H1 (cell line): ENCODE data around the gene STEAP4. TPM values are rescaled to one million over a fixed set of nuclear protein-coding genes. Genes with fewer than 3 reads are reported as not detected.

Experiments used
- CTCF ChIA-PET: fragments of 300-600 bp; sonication (Branson Sonifier 250); formaldehyde crosslinking; loops from one replicate; lab custom pipeline; 2021; ENCODE audit not compliant: partially characterized antibody; lab: Charles Lee
- POLR2A ChIA-PET: fragments of 300-600 bp; sonication (Branson Sonifier 250); formaldehyde crosslinking; loops from one replicate; lab custom pipeline; 2021; ENCODE audit warnings: inconsistent platforms; ENCODE audit not compliant: partially characterized antibody; lab: Charles Lee
- DNase-seq, 2 experiments: peaks; one replicate each; pipeline versions ENCODE4 v3.0.0 to v3.0.0-alpha.2; 2010 to 2022; ENCODE audit warnings: low spot score in 2 of 2, low read depth in 1 of 2, mixed read lengths in 1 of 2
- FAIRE-seq: peaks from 2 replicates; lab custom pipeline; 2011; peaks lifted over from hg19 to GRCh38; lab: Jason Lieb, UNC
- H2AFZ ChIP-seq: 2 replicates; pipeline ENCODE4 v1.8.1; 2012; ENCODE audit warnings: low read length, inconsistent platforms
- H2AK5ac ChIP-seq: 2 replicates; pipeline ENCODE4 v1.6.1; 2013; ENCODE audit warnings: low read depth, low read length
- H2BK120ac ChIP-seq: replicated peaks from 2 replicates; pipeline ENCODE3; 2013; ENCODE audit warnings: low read depth, low read length, inconsistent platforms
- H2BK12ac ChIP-seq: 2 replicates; pipeline ENCODE4 v1.6.1; 2013; ENCODE audit warnings: low read depth, low read length
- H2BK15ac ChIP-seq: 2 replicates; pipeline ENCODE4 v1.6.1; 2013; ENCODE audit warnings: low read length
- H2BK20ac ChIP-seq: 2 replicates; pipeline ENCODE4 v1.6.1; 2013; ENCODE audit warnings: low read length
- H2BK5ac ChIP-seq: 2 replicates; pipeline ENCODE4 v1.6.1; 2013; ENCODE audit warnings: low read depth, low read length
- H3K14ac ChIP-seq: 2 replicates; pipeline ENCODE4 v1.6.1; 2013; ENCODE audit warnings: inconsistent platforms; ENCODE audit not compliant: insufficient read length
- H3K18ac ChIP-seq: 2 replicates; pipeline ENCODE4 v1.6.1; 2013; ENCODE audit warnings: low read length; ENCODE audit errors: extremely low read depth
- H3K23ac ChIP-seq: 2 replicates; pipeline ENCODE4 v1.6.1; 2013; ENCODE audit warnings: inconsistent platforms; ENCODE audit not compliant: insufficient read length
- H3K23me2 ChIP-seq: 2 replicates; pipeline ENCODE4 v1.6.1; 2013; ENCODE audit warnings: low read depth, low read length
- H3K27ac ChIP-seq: 2 replicates; pipeline ENCODE4 v1.6.1; 2011; ENCODE audit warnings: low read depth, low read length, inconsistent platforms
- H3K27me3 ChIP-seq, 4 experiments: replicated peaks in 1 of 4; 1 replicate in 1 of 4; 2 replicates in 3 of 4; pipeline versions ENCODE4 v1.6.1 to v1.8.1; 2011 to 2013; ENCODE audit warnings: low read length in 3 of 4, mild to moderate bottlenecking in 3 of 4, inconsistent platforms in 2 of 4, mixed read lengths in 2 of 4, moderate library complexity in 1 of 4; ENCODE audit not compliant: control insufficient read depth in 3 of 4, insufficient read depth in 3 of 4; ENCODE audit errors: extremely low read depth in 1 of 4
- H3K36me3 ChIP-seq, 4 experiments: 2 replicates each; pipeline versions ENCODE4 v1.6.1 to v1.8.1; 2011 to 2013; ENCODE audit warnings: mild to moderate bottlenecking in 4 of 4, low read length in 3 of 4, moderate library complexity in 2 of 4, control low read depth in 1 of 4, inconsistent platforms in 1 of 4; ENCODE audit not compliant: insufficient read depth in 4 of 4, control insufficient read depth in 2 of 4
- H3K4ac ChIP-seq: replicated peaks from 2 replicates; pipeline ENCODE3; 2013; ENCODE audit warnings: low read length, low read depth, mixed read lengths, inconsistent platforms; ENCODE audit not compliant: insufficient read length
- H3K4me1 ChIP-seq, 4 experiments: replicated peaks in 1 of 4; 1 replicate in 1 of 4; 2 replicates in 3 of 4; pipeline versions ENCODE4 v1.6.1 to v1.8.1; 2011 to 2013; ENCODE audit warnings: low read length in 3 of 4, inconsistent platforms in 2 of 4, mixed read lengths in 1 of 4; ENCODE audit not compliant: insufficient read depth in 4 of 4, control insufficient read depth in 3 of 4
- H3K4me2 ChIP-seq, 2 experiments: 2 replicates each; pipeline versions ENCODE4 v1.6.1 to v1.8.1; 2011 to 2013; ENCODE audit warnings: low read depth in 2 of 2, low read length in 2 of 2, control low read depth in 1 of 2, inconsistent platforms in 1 of 2, mild to moderate bottlenecking in 1 of 2; ENCODE audit not compliant: insufficient read depth in 1 of 2
- H3K4me3 ChIP-seq, 4 experiments: fragments of 200-600, 300-600 bp in 1 of 4; sonication (generic), shearing (Covaris generic), sonication (Bioruptor Twin) in 1 of 4; 2 replicates each; pipeline versions ENCODE4 v1.5.1 to v1.8.1; 2011 to 2016; ENCODE audit warnings: low read length in 4 of 4, low read depth in 3 of 4, control low read depth in 2 of 4, inconsistent platforms in 2 of 4, mild to moderate bottlenecking in 2 of 4, mixed read lengths in 1 of 4, moderate library complexity in 1 of 4; ENCODE audit not compliant: insufficient read depth in 2 of 4; ENCODE audit errors: extremely low read depth in 1 of 4
- H3K56ac ChIP-seq: replicated peaks from 2 replicates; pipeline ENCODE3; 2013; ENCODE audit warnings: low read depth, mild to moderate bottlenecking, mixed read lengths, low read length, inconsistent platforms; ENCODE audit not compliant: insufficient read length
- H3K79me1 ChIP-seq: 2 replicates; pipeline ENCODE4 v1.6.1; 2013; ENCODE audit warnings: low read depth, low read length, control low read depth
- H3K79me2 ChIP-seq, 2 experiments: 2 replicates each; pipeline versions ENCODE4 v1.6.1 to v1.8.1; 2012 to 2013; ENCODE audit warnings: low read length in 2 of 2, mild to moderate bottlenecking in 2 of 2, inconsistent platforms in 1 of 2; ENCODE audit not compliant: insufficient read depth in 2 of 2, control insufficient read depth in 1 of 2
- H3K9ac ChIP-seq, 4 experiments: replicated peaks in 1 of 4; 1 replicate in 1 of 4; 2 replicates in 3 of 4; pipeline versions ENCODE4 v1.6.1 to v1.8.1; 2011 to 2013; ENCODE audit warnings: low read depth in 3 of 4, low read length in 3 of 4, control low read depth in 2 of 4, mild to moderate bottlenecking in 2 of 4, moderate library complexity in 2 of 4, inconsistent platforms in 1 of 4; ENCODE audit errors: extremely low read depth in 1 of 4
- H3K9me3 ChIP-seq, 2 experiments: 2 replicates each; pipeline versions ENCODE4 v1.6.1 to v1.8.1; 2012 to 2013; ENCODE audit warnings: mild to moderate bottlenecking in 2 of 2, moderate library complexity in 2 of 2, control low read depth in 1 of 2, inconsistent platforms in 1 of 2, low read depth in 1 of 2, low read length in 1 of 2, mixed read lengths in 1 of 2; ENCODE audit not compliant: insufficient read depth in 2 of 2
- H4K20me1 ChIP-seq, 2 experiments: replicated peaks in 1 of 2; 2 replicates each; pipeline versions ENCODE3 to v1.8.1; 2011 to 2013; ENCODE audit warnings: inconsistent platforms in 2 of 2, low read length in 2 of 2, mild to moderate bottlenecking in 1 of 2; ENCODE audit not compliant: insufficient read depth in 2 of 2, control insufficient read depth in 1 of 2
- H4K5ac ChIP-seq: 2 replicates; pipeline ENCODE4 v1.6.1; 2013; ENCODE audit warnings: low read length, low read depth, mixed read lengths, inconsistent platforms; ENCODE audit not compliant: insufficient read length
- H4K8ac ChIP-seq: 2 replicates; pipeline ENCODE4 v1.8.0; 2013; ENCODE audit warnings: mild to moderate bottlenecking, moderate library complexity, low read length, inconsistent platforms; ENCODE audit not compliant: insufficient read depth; ENCODE audit errors: extremely low read depth
- H4K91ac ChIP-seq: replicated peaks from 2 replicates; pipeline ENCODE3; 2013; ENCODE audit warnings: low read length, mixed read lengths, inconsistent platforms; ENCODE audit not compliant: insufficient read length
- CBX8 ChIP-seq: fragments of 300-800, 300-1000 bp; sonication (generic); IDR thresholded peaks from 2 replicates; pipeline ENCODE4 v1.7.1; 2016; ENCODE audit warnings: low read depth, low read length, borderline replicate concordance
- HDAC6 ChIP-seq: IDR thresholded peaks from one replicate; pipeline ENCODE4 v1.7.1; 2012; ENCODE audit warnings: low read depth, mild to moderate bottlenecking, inconsistent platforms, low read length, moderate library complexity
- NANOG ChIP-seq: IDR thresholded peaks from 2 replicates; pipeline ENCODE4 v1.6.1; 2011; ENCODE audit warnings: low read length, low read depth, mild to moderate bottlenecking, inconsistent platforms; ENCODE audit not compliant: insufficient read depth, poor library complexity, severe bottlenecking
- SP1 ChIP-seq: IDR thresholded peaks from 2 replicates; pipeline ENCODE4 v1.6.1; 2011; ENCODE audit warnings: low read depth, low read length
- SP2 ChIP-seq: IDR thresholded peaks from 2 replicates; pipeline ENCODE4 v1.6.1; 2012; ENCODE audit warnings: mild to moderate bottlenecking, low read length, inconsistent platforms
- SRF ChIP-seq: IDR thresholded peaks from 2 replicates; pipeline ENCODE4 v1.6.1; 2011; ENCODE audit warnings: mild to moderate bottlenecking, low read depth, low read length, moderate library complexity
- TBP ChIP-seq: IDR thresholded peaks from 2 replicates; pipeline ENCODE4 v1.6.1; 2011; ENCODE audit warnings: low read depth, low read length, improper control_type of control experiment
- WGBS, 2 experiments: shearing (Covaris generic) in 1 of 2; methylation state at CpG; one replicate each; pipeline versions ENCODE4 v1.1.6 to v1.1.7; 2013 to 2015; ENCODE audit warnings: low lambda C conversion rate in 2 of 2, mixed read lengths in 2 of 2, inconsistent platforms in 1 of 2, low coverage in 1 of 2, missing lambda C conversion rate in 1 of 2; ENCODE audit not compliant: insufficient replicate concordance in 2 of 2, insufficient coverage in 1 of 2, insufficient read length in 1 of 2; ENCODE audit errors: extremely low coverage in 1 of 2, missing lambda C conversion rate in 1 of 2; 5-methylcytosine and 5-hydroxymethylcytosine counted together
- polyA plus RNA-seq, 7 experiments: library from polyadenylated mRNA; depleted of rRNA in 3 of 7; stranded (reverse) in 5 of 7; unstranded in 2 of 7; fragments of >200 nt in 5 of 7; fragments of 200-250 nt in 2 of 7; gene quantifications; 1 replicate in 5 of 7; 2 replicates in 1 of 7; 4 replicates in 1 of 7; pipeline versions ENCODE4 v1.2.1 to v1.2.3, GENCODE V29; 2011 to 2013; ENCODE audit warnings: missing spikeins in 2 of 7, mixed read lengths in 2 of 7
- total RNA-seq: library from RNA; stranded (reverse); fragmentation: NEBNext Ultra II Directional; extraction: Animal tissue kit (Norgen Biotek cat#: 25700); gene quantifications from 2 replicates; pipeline ENCODE4 v1.2.1, GENCODE V29; 2021

STEAP4 gene
- total and polyA plus RNA-seq, 2 of the 8 experiments (the other 6 are each of a cell fraction or from before 2014, with no cell fraction given), result under 0.01 TPM; not detected in 1

DNA sequence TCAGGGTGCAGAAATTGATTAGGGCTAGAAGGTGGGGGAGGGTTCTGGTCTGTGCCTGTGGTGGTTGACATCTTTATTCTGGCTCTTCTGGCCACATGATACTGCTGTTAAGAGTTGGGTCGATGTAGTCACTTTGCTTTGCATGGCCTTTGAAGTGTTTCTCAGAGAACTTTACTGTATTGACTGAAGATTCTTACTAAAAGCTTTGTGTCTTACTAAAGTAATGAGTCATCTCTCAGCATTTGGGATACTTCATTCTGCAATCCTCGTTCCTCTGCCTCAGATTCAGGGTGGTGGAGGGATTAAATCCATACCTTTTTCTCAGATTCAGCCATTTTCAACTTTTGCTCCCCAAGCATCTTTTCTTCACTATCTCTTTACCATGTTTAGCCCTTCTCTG, 38.6 kb downstream of the STEAP4 start:
- TF ChIP-seq HDAC6 (no peak), CBX8 (no peak), SP2 (no peak), SRF (no peak), TBP (no peak), NANOG (no peak), SP1 (no peak)
- Histone ChIP-seq H3K4ac (no peak overlapping the region), H2BK15ac (no peak overlapping the region), H3K23me2 (no peaks in the 10 kb centered on the region; the same call in 1 of the 2 replicates), H3K79me1 (no peaks in the 10 kb centered on the region), H2AFZ (no peak overlapping the region), H2AK5ac (no peak overlapping the region), H2BK20ac (no peak overlapping the region), H3K36me3 (no peaks in the 10 kb centered on the region), H3K4me1 (no peaks in the 10 kb centered on the region), H3K23ac (no peak overlapping the region), H3K18ac (no peak overlapping the region), H4K8ac (no peak overlapping the region), H3K9me3 (no peaks in the 10 kb centered on the region), H3K79me2 (no peaks in the 10 kb centered on the region), H3K4me2 (no peak overlapping the region), H4K20me1 (no peaks in the 10 kb centered on the region), H2BK12ac (no peak overlapping the region), H3K27me3 (peaks cover 0 to 1% (median 0%) of the 10 kb centered on the region in 4 experiments; a peak in 1 of 7 replicates), H4K91ac (no peak overlapping the region), H3K56ac (no peak overlapping the region), H3K9ac (no peak overlapping the region), H3K27ac (no peak overlapping the region), H3K4me3 (no peak overlapping the region), H4K5ac (no peak overlapping the region), H2BK120ac (no peak overlapping the region), H3K14ac (no peak overlapping the region), H2BK5ac (no peak overlapping the region)
- DNase-seq (no peak), FAIRE-seq (no peak)
- 89% methylated on average over 2 of the region's 2 CpGs; no CpG with 5 or more reads in 1 of the 2 experiments for WGBS, 2 experiments
- POLR2A ChIA-PET, result no interaction called here
- CTCF ChIA-PET, result no interaction called here
